H1 (cell line): ENCODE results near the gene PRKACA. TPM values are rescaled to one million over a fixed set of nuclear protein-coding genes. Genes with fewer than 3 reads are reported as not detected.

Experiments used
- FOSL1 ChIP-seq: IDR thresholded peaks from 2 replicates; pipeline ENCODE4 v1.6.1; 2011; ENCODE audit warnings: mild to moderate bottlenecking, low read depth, low read length, moderate library complexity; ENCODE audit not compliant: insufficient read depth
- JUND ChIP-seq: IDR thresholded peaks from 2 replicates; pipeline ENCODE4 v1.6.1; 2011; ENCODE audit warnings: mild to moderate bottlenecking, improper control_type of control experiment, low read length
- polyA plus RNA-seq, 7 experiments: library from polyadenylated mRNA; depleted of rRNA in 3 of 7; stranded (reverse) in 5 of 7; unstranded in 2 of 7; fragments of >200 nt in 5 of 7; fragments of 200-250 nt in 2 of 7; gene quantifications; 1 replicate in 5 of 7; 2 replicates in 1 of 7; 4 replicates in 1 of 7; pipeline versions ENCODE4 v1.2.1 to v1.2.3, GENCODE V29; 2011 to 2013; ENCODE audit warnings: missing spikeins in 2 of 7, mixed read lengths in 2 of 7
- total RNA-seq: library from RNA; stranded (reverse); fragmentation: NEBNext Ultra II Directional; extraction: Animal tissue kit (Norgen Biotek cat#: 25700); gene quantifications from 2 replicates; pipeline ENCODE4 v1.2.1, GENCODE V29; 2021

Gene PRKACA
- total and polyA plus RNA-seq, 2 of the 8 experiments (the other 6 are each of a cell fraction or from before 2014, with no cell fraction given) = 14.2 to 48.2 TPM

GRCh38 chr19:14053500-14053899 is 64.1 kb downstream of the PRKACA start (continued):
- TF ChIP-seq JUND = no peak
- TF ChIP-seq FOSL1 = no peak
